ENCODE results near the gene BLOC1S1. TPM values are rescaled to one million over a fixed set of nuclear protein-coding genes. Genes with fewer than 3 reads are reported as not detected.

The BLOC1S1 gene
- total RNA-seq, 4 donors from 2014 or later, result 158 to 494 (median 381) TPM

DNA sequence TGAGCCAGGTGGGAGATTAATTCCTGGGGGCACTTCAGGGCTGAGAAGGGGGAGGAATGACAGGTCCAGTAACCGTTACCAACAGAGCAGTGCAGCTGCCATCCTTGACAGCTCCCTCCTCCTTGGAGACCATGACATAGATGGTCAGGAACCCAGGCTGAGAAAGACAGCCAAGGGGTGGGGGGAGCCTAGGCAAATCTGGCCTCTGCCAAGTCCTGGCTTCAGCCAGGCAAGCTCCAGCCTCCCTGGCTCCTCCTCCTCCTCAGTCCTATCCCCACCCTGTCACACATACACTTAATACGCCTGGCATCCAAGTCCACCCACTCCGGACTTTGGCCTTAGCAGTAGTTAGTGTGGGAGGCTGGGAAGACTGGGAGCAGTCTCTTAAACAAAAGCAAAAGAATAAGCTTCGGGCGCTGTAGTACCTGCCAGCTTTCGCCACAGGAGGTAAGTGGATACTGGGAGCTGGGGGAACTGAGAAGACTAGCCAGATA, 4.3 kb downstream of the BLOC1S1 start, which contains the start of gene RDH5:
RDH5 (plus strand) TSS at position 323 of the 494 bp plus-strand sequence. CDS start 792 bp downstream, outside the sequence.
- 37% methylated on average over 6 of the region's 6 CpGs; no CpG with 5 or more reads in 1 of the 2 donors for WGBS, 2 donors (ENCODE audit: low coverage in 1 of 2)
- in situ Hi-C loops (cut with MboI; ENCODE audit: low pct_ligation_motif_present in 1 of 4, low pct_unique_long_range_greater_than_20kb in 1 of 4, low sequenced_read_pairs in 3 of 4) (loop anchor here in 1 of 4 donors (10.0 kb wide), 1 partner anchor 395 kb away; the partner anchor contains the start of genes RPL41 and ZC3H10), intact Hi-C loops (cut with DNase I; ENCODE audit: low total_unique reads) (no loop called here)
- TF ChIP-seq POLR2AphosphoS5 (IDR thresholded peaks at IDR 0.05) (peak; percentile 73 to 91 (median 85)), EP300 (IDR thresholded peaks at IDR 0.05; ENCODE audit: low read depth) (no peak), POLR2A (IDR thresholded peaks at IDR 0.05) (peak; percentile 92)
- TF ChIP-seq, protein P1, sequence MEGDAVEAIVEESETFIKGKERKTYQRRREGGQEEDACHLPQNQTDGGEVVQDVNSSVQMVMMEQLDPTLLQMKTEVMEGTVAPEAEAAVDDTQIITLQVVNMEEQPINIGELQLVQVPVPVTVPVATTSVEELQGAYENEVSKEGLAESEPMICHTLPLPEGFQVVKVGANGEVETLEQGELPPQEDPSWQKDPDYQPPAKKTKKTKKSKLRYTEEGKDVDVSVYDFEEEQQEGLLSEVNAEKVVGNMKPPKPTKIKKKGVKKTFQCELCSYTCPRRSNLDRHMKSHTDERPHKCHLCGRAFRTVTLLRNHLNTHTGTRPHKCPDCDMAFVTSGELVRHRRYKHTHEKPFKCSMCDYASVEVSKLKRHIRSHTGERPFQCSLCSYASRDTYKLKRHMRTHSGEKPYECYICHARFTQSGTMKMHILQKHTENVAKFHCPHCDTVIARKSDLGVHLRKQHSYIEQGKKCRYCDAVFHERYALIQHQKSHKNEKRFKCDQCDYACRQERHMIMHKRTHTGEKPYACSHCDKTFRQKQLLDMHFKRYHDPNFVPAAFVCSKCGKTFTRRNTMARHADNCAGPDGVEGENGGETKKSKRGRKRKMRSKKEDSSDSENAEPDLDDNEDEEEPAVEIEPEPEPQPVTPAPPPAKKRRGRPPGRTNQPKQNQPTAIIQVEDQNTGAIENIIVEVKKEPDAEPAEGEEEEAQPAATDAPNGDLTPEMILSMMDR (IDR thresholded peaks at IDR 0.05), result peak in 2 of 5 experiments; percentile 27 to 33
- Histone ChIP-seq H3K4me3 (peak within 1 kb of the TSS in 3 of 4 donors; percentile 6 to 39 (median 18)), H3K4me1 (peaks cover 53 to 93% (median 79%) of the 10 kb centered on the region in 4 donors), H3K27me3 (no peaks in the 10 kb centered on the region), H3K27ac (peak within 1 kb of the TSS; percentile 97 to 99 (median 99)), H3K36me3 (no peaks in the 10 kb centered on the region), H3K9me3 (no peaks in the 10 kb centered on the region)
- DNase-seq, result peak; percentile 90

DNA sequence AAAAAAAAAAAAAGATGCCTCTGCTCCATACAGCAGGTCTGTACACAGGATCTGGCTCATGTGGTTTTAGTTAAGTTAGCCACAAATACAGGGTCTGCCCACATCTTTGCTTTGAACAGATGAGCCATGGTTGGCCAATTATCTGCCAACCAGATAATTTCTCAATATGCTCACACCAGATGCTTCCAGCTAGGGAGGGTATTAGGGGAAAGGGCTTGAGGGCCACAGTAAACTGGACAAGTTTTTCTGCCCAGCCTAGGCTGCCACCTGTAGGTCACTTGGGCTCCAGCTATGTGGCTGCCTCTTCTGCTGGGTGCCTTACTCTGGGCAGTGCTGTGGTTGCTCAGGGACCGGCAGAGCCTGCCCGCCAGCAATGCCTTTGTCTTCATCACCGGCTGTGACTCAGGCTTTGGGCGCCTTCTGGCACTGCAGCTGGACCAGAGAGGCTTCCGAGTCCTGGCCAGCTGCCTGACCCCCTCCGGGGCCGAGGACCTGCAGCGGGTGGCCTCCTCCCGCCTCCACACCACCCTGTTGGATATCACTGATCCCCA, 5.1 kb downstream of the BLOC1S1 start:
- WGBS, 2 donors (ENCODE audit: low coverage in 1 of 2), result 48% methylated on average over 6 of the region's 9 CpGs; no CpG with 5 or more reads in 1 of the 2 donors
- Histone ChIP-seq H3K27ac (peak overlapping the region; percentile 97 to 99 (median 99)), H3K36me3 (no peaks in the 10 kb centered on the region), H3K4me3 (peak overlapping the region in 3 of 4 donors; percentile 6 to 39 (median 7)), H3K27me3 (no peaks in the 10 kb centered on the region), H3K4me1 (peaks cover 53 to 95% (median 81%) of the 10 kb centered on the region in 4 donors), H3K9me3 (no peaks in the 10 kb centered on the region)
- intact Hi-C loops (cut with DNase I; ENCODE audit: low total_unique reads) (no loop called here), in situ Hi-C loops (cut with MboI; ENCODE audit: low pct_ligation_motif_present in 1 of 4, low pct_unique_long_range_greater_than_20kb in 1 of 4, low sequenced_read_pairs in 3 of 4) (loop anchor here in 1 of 4 donors (10.0 kb wide), 1 partner anchor 394 kb away; the partner anchor contains the start of genes RPL41 and ZC3H10)
- TF ChIP-seq, protein P1 (IDR thresholded peaks at IDR 0.05), result peak; percentile 42 to 62 (median 59)
- TF ChIP-seq POLR2A (IDR thresholded peaks at IDR 0.05) (no peak), POLR2AphosphoS5 (IDR thresholded peaks at IDR 0.05) (peak in 2 of 3 donors; percentile 46)
- peak; percentile 77 for DNase-seq

DNA sequence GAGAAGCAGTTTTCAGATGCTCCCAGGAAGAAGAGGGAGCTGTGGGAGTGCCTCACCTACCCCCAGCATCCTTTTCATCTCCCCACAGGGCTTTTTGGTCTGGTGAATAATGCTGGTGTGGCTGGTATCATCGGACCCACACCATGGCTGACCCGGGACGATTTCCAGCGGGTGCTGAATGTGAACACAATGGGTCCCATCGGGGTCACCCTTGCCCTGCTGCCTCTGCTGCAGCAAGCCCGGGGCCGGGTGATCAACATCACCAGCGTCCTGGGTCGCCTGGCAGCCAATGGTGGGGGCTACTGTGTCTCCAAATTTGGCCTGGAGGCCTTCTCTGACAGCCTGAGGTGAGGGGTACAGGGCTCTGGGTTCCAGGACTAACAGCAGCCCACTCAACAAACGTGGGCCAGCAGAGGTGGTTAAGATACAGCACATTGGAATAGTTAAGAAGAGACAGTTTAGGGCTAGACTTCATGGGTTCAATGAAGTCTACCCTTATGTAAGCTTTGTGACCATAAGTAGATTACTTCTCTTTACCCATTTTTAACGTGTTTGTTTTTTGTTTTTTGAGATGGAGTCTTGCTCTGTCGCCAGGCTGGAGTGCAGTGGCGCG, 5.9 kb downstream of the BLOC1S1 start:
- H3K27ac ChIP-seq, result peak overlapping the region; percentile 97 to 99 (median 99)
- in situ Hi-C loops (cut with MboI; ENCODE audit: low pct_ligation_motif_present in 1 of 4, low pct_unique_long_range_greater_than_20kb in 1 of 4, low sequenced_read_pairs in 3 of 4), result loop anchor here in 1 of 4 donors (10.0 kb wide), 1 partner anchor 393 kb away; the partner anchor contains the start of genes RPL41 and ZC3H10
- peaks cover 56 to 98% (median 84%) of the 10 kb centered on the region in 4 donors for H3K4me1 ChIP-seq
- no peaks in the 10 kb centered on the region for H3K36me3 ChIP-seq
- 70% methylated on average over 14 of the region's 14 CpGs; no CpG with 5 or more reads in 1 of the 2 donors for WGBS, 2 donors (ENCODE audit: low coverage in 1 of 2)
- no peak for DNase-seq
- peak overlapping the region in 2 of 4 donors; percentile 7 to 39 for H3K4me3 ChIP-seq
- TF ChIP-seq, protein P1 (IDR thresholded peaks at IDR 0.05), result no peak
- TF ChIP-seq POLR2AphosphoS5 (IDR thresholded peaks at IDR 0.05), result peak in 1 of 3 donors; percentile 2
- H3K27me3 ChIP-seq, result no peaks in the 10 kb centered on the region
- intact Hi-C loops (cut with DNase I; ENCODE audit: low total_unique reads), result no loop called here
- no peaks in the 10 kb centered on the region for H3K9me3 ChIP-seq

DNA sequence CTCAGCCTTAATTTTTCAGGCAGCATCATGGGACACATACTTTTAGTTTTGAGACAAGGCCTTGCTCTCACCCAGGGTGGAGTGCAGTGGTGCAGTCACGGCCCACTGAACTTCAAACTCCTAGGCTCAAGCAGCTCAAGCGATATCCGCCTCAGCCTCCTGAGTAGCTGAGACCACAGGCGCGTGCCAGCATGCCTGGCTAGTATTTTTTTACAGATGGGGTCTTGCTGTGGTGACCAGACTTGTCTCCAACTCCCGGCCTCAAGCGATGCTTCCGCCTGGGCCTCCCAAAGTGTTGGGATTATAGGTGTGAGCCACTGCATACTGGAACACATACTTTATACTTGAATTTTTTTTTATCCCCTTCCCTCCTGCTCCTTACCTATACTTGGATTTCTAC, 7.1 kb downstream of the BLOC1S1 start:
- in situ Hi-C loops (cut with MboI; ENCODE audit: low pct_ligation_motif_present in 1 of 4, low pct_unique_long_range_greater_than_20kb in 1 of 4, low sequenced_read_pairs in 3 of 4) (loop anchor here in 1 of 4 donors (10.0 kb wide), 1 partner anchor 392 kb away; the partner anchor contains the start of genes RPL41 and ZC3H10), intact Hi-C loops (cut with DNase I; ENCODE audit: low total_unique reads) (no loop called here)
- H3K36me3 ChIP-seq, result no peaks in the 10 kb centered on the region
- H3K4me1 ChIP-seq, result peaks cover 52 to 97% (median 83%) of the 10 kb centered on the region in 4 donors
- TF ChIP-seq POLR2A (IDR thresholded peaks at IDR 0.05) (no peak), POLR2AphosphoS5 (IDR thresholded peaks at IDR 0.05) (no peak)
- peak overlapping the region; percentile 97 to 99 (median 99) for H3K27ac ChIP-seq
- H3K4me3 ChIP-seq, result no peak overlapping the region
- WGBS, 2 donors (ENCODE audit: low coverage in 1 of 2), result 93% methylated on average over 8 of the region's 8 CpGs; no CpG with 5 or more reads in 1 of the 2 donors
- DNase-seq, result peak; percentile 8
- H3K27me3 ChIP-seq, result no peaks in the 10 kb centered on the region
- no peaks in the 10 kb centered on the region for H3K9me3 ChIP-seq

All from transverse colon (tissue), 4 donors.